Choroid plexus epithelial cell (primary cell): ENCODE measurements around the gene SHISAL2A.
"Not testable (repeated sequence)": the region's sequence is repeated elsewhere in the genome, so short reads cannot be mapped to it uniquely, and the experiment has no call there.

Source experiments
- DNase-seq: peaks from one replicate; pipeline ENCODE4 v3.0.0-alpha.2; 2010; ENCODE audit warnings: low read depth
- H3K4me3 ChIP-seq: 2 replicates; pipeline ENCODE4 v1.5.1; 2011; ENCODE audit warnings: low read depth, mild to moderate bottlenecking, control low read depth, low read length, moderate library complexity
- CTCF ChIP-seq: conservative IDR thresholded peaks from 2 replicates; pipeline ENCODE4 v1.5.1; 2011; ENCODE audit warnings: low read depth, mild to moderate bottlenecking, control low read depth, inconsistent platforms, low read length, moderate library complexity

The SHISAL2A gene

GRCh38 chr1:52692697-52693096, 59.7 kb downstream of the SHISAL2A start:
- no peak for TF ChIP-seq CTCF
- no peak for DNase-seq

GRCh38 chr1:52693351-52693750, 60.4 kb downstream of the SHISAL2A start:
- H3K4me3 ChIP-seq, DNase-seq: not testable (repeated sequence)

More at GRCh38 chr1:52692697-52693096, 59.7 kb downstream of the SHISAL2A start:
- no peak overlapping the region for H3K4me3 ChIP-seq

GRCh38 chr1:52693843-52694242, 60.9 kb downstream of the SHISAL2A start:
- H3K4me3 ChIP-seq, result no peak overlapping the region
- DNase-seq, result no peak
- TF ChIP-seq CTCF, result no peak

GRCh38 chr1:52695627-52696026, 62.7 kb downstream of the SHISAL2A start:
- TF ChIP-seq CTCF, result no peak
- H3K4me3 ChIP-seq, result no peak overlapping the region
- DNase-seq, result no peak

- peak; percentile 82 for DNase-seq
- peak within 1 kb of the TSS; percentile 93 for H3K4me3 ChIP-seq
- no peak for TF ChIP-seq CTCF
These were observed 65.1 kb downstream of the SHISAL2A start, which contains the start of gene COA7 for GRCh38 chr1:52697795-52698674. TSS of gene COA7 (minus strand) at chr1:52698347. CDS start at chr1:52698326, 21 bp downstream.

- TF ChIP-seq CTCF, result no peak
- H3K4me3 ChIP-seq, result peak overlapping the region; percentile 81
- DNase-seq, result peak; percentile 93
These were observed 70.2 kb downstream of the SHISAL2A start for GRCh38 chr1:52702886-52703787.

- no peak for TF ChIP-seq CTCF
- no peak overlapping the region for H3K4me3 ChIP-seq
- no peak for DNase-seq
These were observed 73.2 kb downstream of the SHISAL2A start for GRCh38 chr1:52706136-52706670.
